Stomach (tissue), 4 donors: Measurements from ENCODE around the gene CLIP2.
"Not testable (repeated sequence)": the region's sequence is repeated elsewhere in the genome, so short reads cannot be mapped to it uniquely, and the experiment has no call there.

Experiments used
- CTCF ChIP-seq, 7 experiments: fragments of 450-650 bp in 4 of 7; fragments of 200-600 bp in 3 of 7; sonication (generic) in 3 of 7; IDR thresholded peaks; one replicate each; pipeline ENCODE4 v1.5.1; 2016 to 2019; ENCODE audit warnings: antibody characterized with exemption in 7 of 7, control low read depth in 2 of 7, mild to moderate bottlenecking in 1 of 7
- POLR2A ChIP-seq, 4 donors: fragments of 450-650 bp; IDR thresholded peaks; one replicate each; pipeline ENCODE4 v1.6.1; 2016; ENCODE audit warnings: antibody characterized with exemption in 4 of 4, control low read depth in 2 of 4, mild to moderate bottlenecking in 1 of 4, moderate library complexity in 1 of 4

- not testable (repeated sequence) for TF ChIP-seq CTCF, POLR2A (IDR thresholded peaks at IDR 0.05)
Measured at GRCh38 chr7:74394601-74395000, 105.4 kb downstream of the CLIP2 start.
